CD4-positive, alpha-beta T cell treated with Interleukin-17A for 1 hour (primary cell): Measurements from ENCODE around the gene LIPC.

Experiments used
- DNase-seq: peaks from one replicate; pipeline ENCODE4 v3.0.0-alpha.2; 2020

The LIPC gene

GRCh38 chr15:58562135-58562534 is 130.3 kb downstream of the LIPC start:
- DNase-seq: no peak

GRCh38 chr15:58564981-58565380 is 133.2 kb downstream of the LIPC start:
- DNase-seq: no peak

GRCh38 chr15:58565619-58566018 is 133.8 kb downstream of the LIPC start:
- no peak for DNase-seq

- no peak for DNase-seq
Observed at GRCh38 chr15:58566029-58566428, 134.2 kb downstream of the LIPC start.

GRCh38 chr15:58568157-58568571 is 136.4 kb downstream of the LIPC start:
- DNase-seq: no peak

GRCh38 chr15:58569455-58569854 is 137.7 kb downstream of the LIPC start:
- no peak for DNase-seq

DNA sequence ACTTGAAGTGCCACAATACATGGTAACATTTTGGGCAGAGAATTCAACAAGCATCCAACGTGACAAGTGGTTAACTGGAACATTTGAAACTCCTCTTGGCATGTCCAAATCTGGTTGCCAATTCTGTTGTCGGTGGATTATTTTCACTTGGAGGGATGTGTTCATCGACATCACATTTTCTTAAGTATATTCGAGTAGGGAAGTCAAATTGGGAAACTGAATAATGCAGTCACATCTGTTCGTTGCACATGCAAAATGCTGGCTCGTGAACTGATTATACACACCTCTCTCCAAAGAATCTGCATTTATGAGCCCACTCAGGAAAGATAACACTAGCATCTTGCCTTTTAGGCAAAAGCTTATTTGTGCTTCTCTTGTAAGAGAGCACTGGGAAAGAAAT is 139.7 kb downstream of the LIPC start:
- no peak for DNase-seq

- no peak for DNase-seq
Observed at GRCh38 chr15:58572521-58572920, 140.7 kb downstream of the LIPC start.

- DNase-seq: no peak
Observed at GRCh38 chr15:58573270-58573669, 141.5 kb downstream of the LIPC start.

DNA sequence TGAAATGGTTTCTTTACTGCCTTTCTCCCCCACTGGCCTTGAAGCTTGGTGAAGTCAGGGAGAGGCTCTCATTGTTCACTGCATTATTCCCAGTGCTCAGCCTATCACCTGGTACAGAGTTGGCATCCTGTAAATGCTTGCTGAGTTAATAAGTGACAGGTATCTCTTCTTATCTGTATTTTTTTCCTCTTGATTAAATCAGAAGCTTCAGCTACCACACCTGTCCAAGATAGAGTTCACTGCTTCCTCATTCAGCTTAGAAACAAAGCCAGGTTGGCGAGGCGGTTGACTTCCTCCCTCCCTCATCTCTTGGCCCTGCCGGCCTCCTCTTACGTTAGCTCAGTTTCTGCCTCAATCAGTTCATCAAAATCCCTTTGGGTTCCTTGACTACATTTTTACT is 142.8 kb downstream of the LIPC start:
- no peak for DNase-seq

DNA sequence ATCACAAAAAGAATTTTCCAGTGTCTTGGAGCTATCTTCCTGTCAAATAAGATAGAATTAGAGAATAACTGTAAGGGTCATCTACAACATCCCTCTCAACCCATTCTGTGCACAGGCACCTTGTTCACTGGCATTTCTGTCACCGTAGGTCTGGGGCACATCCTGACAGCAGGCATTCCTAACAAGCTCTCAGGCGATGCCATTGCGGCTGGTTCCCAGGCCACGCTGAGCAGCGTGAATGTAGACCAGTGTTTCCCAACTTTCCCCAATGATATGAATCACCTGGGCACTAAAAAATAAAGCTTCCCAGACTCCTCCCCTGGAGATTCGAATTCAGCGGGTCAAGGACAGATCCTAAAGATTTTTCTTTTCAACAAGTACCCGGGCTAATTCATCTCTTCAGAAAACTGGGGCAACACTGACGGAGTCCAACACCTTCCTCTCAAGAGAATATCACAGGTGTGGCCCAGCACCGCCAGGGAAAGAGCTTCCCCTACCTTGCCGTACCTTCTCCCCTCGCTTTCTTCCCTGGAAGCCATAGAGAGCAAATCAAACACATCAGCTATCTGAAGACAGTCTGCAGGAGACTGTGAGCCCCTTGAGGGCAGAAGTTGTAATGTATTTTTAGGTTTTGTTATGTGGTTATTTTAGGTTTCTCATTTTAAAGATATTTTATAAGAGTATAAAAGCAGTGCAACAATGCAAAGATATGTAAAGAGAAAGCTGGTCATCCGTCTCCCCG is 143.4 kb downstream of the LIPC start:
- no peak for DNase-seq

DNA sequence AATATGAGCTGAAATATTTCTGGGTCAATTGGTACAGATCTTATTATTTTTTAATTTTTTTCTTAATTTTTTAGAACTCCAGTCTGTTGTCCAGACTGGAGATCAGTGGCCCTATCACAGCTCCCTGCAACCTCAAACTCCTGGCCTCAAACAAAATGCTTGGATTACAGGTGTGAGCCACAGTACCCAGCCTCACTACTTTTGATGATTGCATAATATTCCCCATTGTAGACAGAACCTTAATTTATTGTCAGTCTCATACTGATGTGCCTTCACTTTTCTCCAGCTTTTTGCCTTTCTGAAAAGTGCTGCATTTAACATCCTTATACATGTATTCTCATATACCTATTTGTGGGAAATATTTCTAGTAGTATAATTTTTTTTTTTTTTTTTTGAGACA is 144.9 kb downstream of the LIPC start:
- DNase-seq: no peak

DNA sequence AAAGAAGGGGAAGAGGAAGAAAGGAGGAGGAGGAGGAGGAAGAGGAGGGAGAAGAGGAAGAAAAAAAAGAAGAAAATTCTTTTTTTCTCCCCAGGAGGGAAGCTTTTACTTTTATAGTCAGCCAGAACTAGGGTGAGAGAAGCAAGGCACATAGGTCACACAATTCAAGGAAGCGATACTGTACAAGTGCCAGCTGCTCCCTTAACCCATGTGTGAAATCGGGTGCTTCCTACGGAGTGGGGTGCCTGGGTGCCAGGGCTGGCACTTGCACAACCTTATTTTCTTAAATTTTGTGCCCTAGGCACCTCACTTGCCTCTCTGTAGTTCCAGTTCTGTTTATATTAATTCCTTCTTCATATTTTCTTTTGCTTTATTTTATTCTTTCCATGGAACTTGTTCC is 150.4 kb downstream of the LIPC start:
- no peak for DNase-seq

GRCh38 chr15:58583171-58583908 is 151.5 kb downstream of the LIPC start:
- no peak for DNase-seq

GRCh38 chr15:58584789-58585461 is 153.1 kb downstream of the LIPC start:
- no peak for DNase-seq

DNA sequence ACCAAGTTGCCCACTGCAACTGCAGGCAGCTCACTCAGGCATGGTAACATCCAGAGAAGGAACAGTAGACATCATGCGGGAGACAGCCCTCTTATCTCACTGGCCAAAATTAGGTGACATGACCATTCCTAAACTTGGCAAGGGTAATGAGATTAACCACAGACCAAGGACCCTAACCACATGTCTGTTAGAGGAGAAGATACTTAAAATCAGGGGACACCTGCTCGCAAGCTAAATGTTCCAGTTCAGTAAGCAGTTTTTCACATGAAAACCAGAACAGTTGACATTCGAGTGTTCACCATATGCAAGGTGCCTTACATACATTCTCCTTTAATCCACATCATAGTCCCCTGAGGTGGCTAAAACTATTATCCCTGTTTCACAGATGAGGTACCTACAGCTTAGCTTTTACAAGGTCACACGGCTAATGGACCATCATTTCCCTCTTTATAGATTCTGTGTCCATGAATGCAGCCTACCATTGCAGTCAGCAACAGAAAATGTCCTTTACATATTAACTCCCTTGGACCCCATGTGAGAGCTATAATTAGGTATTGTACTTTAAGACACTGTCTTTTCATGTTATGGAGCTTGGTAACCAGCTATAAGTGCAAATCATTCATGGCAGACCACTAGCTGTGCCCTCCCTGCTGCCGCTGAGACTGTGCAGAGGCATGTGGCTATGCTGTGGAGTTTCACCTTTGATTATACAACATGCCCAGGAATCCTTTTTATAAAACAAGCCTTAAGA is 154.1 kb downstream of the LIPC start:
- no peak for DNase-seq

GRCh38 chr15:58587486-58587885 is 155.7 kb downstream of the LIPC start:
- DNase-seq: no peak

GRCh38 chr15:58588096-58588495 is 156.3 kb downstream of the LIPC start:
- DNase-seq: no peak

DNA sequence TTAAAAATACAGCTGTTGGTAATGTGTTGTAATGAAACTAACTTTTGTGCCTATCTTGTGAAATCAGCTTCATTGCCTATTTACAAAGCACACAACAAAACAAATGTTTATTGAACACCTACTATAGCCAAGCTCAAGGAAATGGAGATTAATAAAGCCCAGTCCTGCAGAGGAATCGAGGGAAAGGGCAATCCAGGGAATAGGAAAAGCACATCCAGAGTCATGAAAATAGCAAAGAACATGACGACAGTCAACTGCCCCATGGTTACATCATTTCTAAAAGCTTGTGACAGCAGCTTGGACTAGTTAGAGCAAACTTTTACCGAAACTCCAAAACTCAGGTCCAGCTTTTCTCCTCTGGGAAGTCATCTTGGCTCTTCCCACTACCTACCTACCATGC is 157.3 kb downstream of the LIPC start:
- no peak for DNase-seq

DNA sequence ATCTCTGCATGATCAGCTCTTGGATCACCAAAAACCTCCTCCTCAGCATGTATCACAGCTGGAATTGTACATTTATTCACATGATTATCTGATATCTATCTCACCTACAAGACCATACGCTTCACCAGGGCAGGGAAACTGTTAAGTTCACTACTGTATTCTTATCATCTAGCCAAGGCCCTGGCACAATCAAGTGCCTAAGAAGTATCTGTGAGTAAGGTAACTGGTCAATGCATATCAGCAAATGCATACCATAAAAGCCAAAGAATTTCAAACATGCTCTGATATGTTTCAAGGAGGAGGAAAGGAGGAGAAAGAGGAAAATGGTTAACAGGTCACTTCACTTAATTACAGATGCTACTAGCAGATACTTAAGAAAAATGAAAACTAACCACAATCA is 158.4 kb downstream of the LIPC start:
- no peak for DNase-seq

DNA sequence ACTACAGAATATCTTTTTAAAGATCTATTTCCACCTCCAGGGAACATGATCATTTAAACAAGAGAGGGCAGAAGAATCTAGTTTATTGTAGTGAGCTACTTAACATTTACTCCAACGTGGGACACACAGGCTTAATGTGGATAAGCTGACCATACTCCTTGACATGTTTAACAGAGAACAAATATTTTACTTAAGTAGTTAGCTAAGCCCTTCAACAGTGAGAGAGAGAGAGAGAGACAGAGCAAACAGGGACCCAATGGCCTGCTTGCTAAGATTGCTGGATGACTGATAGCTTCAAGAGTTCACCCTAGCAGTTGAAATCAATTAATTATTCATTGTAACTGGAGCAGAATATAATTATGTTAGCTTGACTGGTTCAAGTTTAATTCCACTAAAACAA is 159.1 kb downstream of the LIPC start:
- no peak for DNase-seq

GRCh38 chr15:58593870-58594269 is 162.1 kb downstream of the LIPC start:
- no peak for DNase-seq

DNA sequence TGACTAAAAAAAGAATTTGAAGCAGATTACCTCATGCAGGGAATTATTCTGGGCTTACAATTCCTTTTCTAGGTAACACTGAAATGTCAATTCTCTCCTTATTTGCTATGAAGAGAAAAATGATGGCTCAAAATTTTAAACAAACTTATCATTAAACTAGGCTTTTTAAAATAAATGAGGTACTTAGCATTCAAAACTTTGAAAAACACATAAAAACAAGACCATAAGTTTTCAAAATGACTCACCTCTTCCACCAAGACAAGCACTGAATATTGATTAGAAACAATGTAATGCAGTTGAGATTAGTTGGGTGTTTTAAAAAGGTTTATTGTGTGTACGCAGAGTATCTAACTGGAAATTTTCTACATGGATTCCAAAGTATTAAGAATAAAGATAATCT is 163.1 kb downstream of the LIPC start:
- no peak for DNase-seq
